ENCODE data around the gene PLA2G3. TPM values are rescaled to one million over a fixed set of nuclear protein-coding genes. Genes with fewer than 3 reads are reported as not detected.

PLA2G3 gene
- total RNA-seq, 1 experiment from 2014 or later: not detected

GRCh38 chr22:31161386-31161785 lies 21.1 kb upstream of the PLA2G3 start:
- Histone ChIP-seq H3K79me2 (ENCODE audit: insufficient read depth, low read length) (peaks cover 22% of the 10 kb centered on the region), H3K9ac (ENCODE audit: low read length) (no peak overlapping the region)
- intact Hi-C loops (cut with micrococcal nuclease): no loop called here

More at GRCh38 chr22:31161386-31161785, 21.1 kb upstream of the PLA2G3 start:
- peak overlapping the region; percentile 88 to 90; a peak in 2 of 4 replicates for H3K4me3 ChIP-seq (replicated peaks in 1 of 2; ENCODE audit: low read depth in 1 of 2, low read length in 2 of 2)
- no peaks in the 10 kb centered on the region for H3K27me3 ChIP-seq (ENCODE audit: insufficient read depth, low read length)
- H3K9me3 ChIP-seq (ENCODE audit: control insufficient read depth in 1 of 2, insufficient read depth in 1 of 2, low read depth in 1 of 2, low read length in 2 of 2): no peaks in the 10 kb centered on the region
- ChIA-PET RAD21 (ENCODE audit: low non-redundant PET in 1 of 2, low total read pairs in 2 of 2, uncharacterized antibody in 2 of 2, unreplicated experiment in 2 of 2) (no interaction called here), CTCF (interaction anchor here (1.1 to 4.0 kb wide), 2 partner anchors 16 to 54 kb away, joined by 3 to 16 read pairs; partner anchors contain the start of gene SELENOM), POLR2A (no interaction called here)
- no peaks in the 10 kb centered on the region for H3K9me2 ChIP-seq (ENCODE audit: insufficient read depth)
- no peak overlapping the region for H3K27ac ChIP-seq (ENCODE audit: low read depth, low read length)
- H2AFZ ChIP-seq (ENCODE audit: low read depth, low read length, poor library complexity, severe bottlenecking): no peak overlapping the region
- ATAC-seq (no peak), DNase-seq (ENCODE audit: low read depth, low spot score) (no peak)
- peak overlapping the region; percentile 94 for H3K4me2 ChIP-seq (ENCODE audit: low read length)
- H3K4me1 ChIP-seq (ENCODE audit: control insufficient read depth in 1 of 2, insufficient read depth in 2 of 2, low read length in 2 of 2): peaks cover 8 to 14% of the 10 kb centered on the region in 2 experiments; a peak in 3 of 4 replicates
- no peaks in the 10 kb centered on the region for H3K36me3 ChIP-seq (ENCODE audit: control insufficient read depth in 1 of 2, insufficient read depth in 2 of 2, low read length in 2 of 2)
- TF ChIP-seq ATF3 (IDR thresholded peaks at IDR 0.05) (no peak), FOSL1 (IDR thresholded peaks at IDR 0.05; ENCODE audit: low read depth) (no peak), JUND (IDR thresholded peaks at IDR 0.05) (no peak), SIN3A (IDR thresholded peaks at IDR 0.05; ENCODE audit: low read depth) (no peak), CTCF (IDR thresholded peaks at IDR 0.05 in 2 of 3, conservative IDR thresholded peaks at IDR 0.05 in 1 of 3; ENCODE audit: borderline replicate concordance in 1 of 3, insufficient read depth in 1 of 3, low read depth in 2 of 3, low read length in 2 of 3) (no peak), EZH2phosphoT487 (IDR thresholded peaks at IDR 0.05; ENCODE audit: borderline replicate concordance) (no peak), POLR2AphosphoS5 (IDR thresholded peaks at IDR 0.05; ENCODE audit: low read depth, low read length) (no peak), YY1 (IDR thresholded peaks at IDR 0.05; ENCODE audit: extremely low read depth, insufficient replicate concordance, low read depth, low read length) (no peak)
- H4K20me1 ChIP-seq (ENCODE audit: insufficient read depth): no peaks in the 10 kb centered on the region
- BruUV-seq (replicated peaks): no TSS peak

Data from HCT116 (cell line).